NCI-H226 (cell line): ENCODE data around the gene ADGRB2.

Experiments used
- DNase-seq: peaks from one replicate; pipeline ENCODE4 v3.0.0-alpha.2; 2015

The ADGRB2 gene

DNA sequence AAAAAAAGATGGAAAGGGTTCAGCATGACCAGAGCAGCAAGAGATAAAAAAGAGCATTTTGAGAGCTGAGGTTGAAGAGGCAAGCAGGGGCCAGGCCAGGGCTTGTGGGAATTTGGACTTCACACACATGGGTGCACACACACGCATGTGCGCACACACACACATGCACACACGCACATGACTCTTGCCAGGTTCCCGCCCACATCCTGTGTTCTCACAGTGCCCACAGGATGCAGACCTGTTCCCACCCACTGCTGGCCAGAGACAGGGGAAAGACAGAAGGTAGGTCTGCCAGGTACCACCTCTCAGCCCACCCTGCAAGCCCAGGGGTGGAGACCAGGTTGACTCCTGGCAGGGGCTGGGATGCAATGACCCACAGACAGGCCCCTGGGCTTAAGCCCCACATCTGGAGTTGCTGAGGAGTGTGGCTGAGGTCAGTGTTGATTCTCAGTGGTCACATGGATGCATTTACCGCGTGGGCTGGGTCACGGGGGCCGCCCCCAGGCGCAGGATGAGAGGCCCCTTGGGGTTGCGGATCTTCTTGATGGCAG, 64.7 kb downstream of the ADGRB2 start:
- no peak for DNase-seq

DNA sequence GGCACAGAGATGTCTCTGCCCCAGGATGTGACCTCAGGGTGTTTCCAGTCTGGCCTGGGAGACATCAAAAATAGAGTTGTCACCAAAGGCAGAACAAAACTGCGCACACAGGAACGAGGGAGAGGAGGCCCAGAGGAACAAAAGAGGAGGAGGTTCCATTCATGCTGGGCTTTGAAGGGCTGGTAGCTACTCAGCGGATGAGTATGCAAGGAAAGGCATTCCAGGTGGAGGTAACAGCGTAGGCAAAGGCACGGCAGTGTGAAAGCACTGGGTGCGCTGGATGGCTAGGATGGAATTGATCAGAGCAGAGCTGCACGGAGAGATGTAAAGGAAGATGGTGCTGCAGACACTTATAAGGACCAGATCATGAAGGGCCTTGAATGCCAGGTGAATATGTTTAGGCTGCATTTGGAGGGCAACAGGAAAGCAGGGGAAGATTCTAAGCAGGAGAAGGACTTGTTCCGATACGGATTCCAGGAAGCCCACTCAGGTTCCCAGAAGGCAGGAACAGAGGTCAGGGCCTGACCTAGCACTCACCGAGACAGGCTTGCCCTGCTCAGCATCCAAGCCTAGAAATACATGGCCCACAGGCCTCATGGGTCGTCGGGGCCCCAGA, 66.7 kb downstream of the ADGRB2 start:
- DNase-seq, result no peak

DNA sequence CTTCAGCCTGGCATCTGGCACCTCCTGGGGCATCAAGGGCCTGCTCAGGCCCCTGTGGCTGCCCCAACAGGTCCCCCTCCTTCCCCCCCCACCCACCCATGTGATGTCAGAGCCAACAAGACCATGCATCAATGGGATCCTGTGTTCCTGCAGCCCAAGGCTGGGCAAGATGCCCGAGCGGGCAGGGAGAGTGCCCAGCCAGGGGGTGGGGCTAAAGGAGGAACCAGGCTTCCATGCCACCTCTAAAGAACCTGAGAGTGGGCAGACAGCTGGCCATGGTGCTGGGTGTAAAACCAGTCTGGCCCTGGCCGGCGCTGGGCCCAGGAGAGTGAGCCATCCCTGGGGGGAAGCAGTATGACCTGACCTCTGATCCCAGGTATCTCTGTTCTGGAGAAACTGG, 67.9 kb downstream of the ADGRB2 start:
- no peak for DNase-seq

DNA sequence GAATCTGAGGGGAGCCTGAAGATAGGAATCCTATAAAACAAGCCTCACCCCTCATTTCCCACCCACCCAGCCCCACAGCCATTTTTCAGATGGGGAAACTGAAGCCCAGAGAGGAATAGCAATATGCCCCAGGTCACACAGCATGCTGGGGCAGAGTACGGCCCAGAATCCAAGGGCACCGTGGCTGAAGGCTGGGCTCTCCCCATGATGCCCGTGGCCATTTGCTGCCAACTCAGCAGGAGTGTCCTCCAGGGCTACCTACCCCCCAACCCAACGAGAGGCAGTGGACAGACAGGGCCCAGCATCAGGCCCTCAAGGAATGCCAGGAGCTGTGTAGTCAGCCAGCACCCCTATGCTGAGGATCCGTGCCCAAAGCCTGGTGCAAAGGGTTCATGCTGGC, 68.8 kb downstream of the ADGRB2 start:
- no peak for DNase-seq

DNA sequence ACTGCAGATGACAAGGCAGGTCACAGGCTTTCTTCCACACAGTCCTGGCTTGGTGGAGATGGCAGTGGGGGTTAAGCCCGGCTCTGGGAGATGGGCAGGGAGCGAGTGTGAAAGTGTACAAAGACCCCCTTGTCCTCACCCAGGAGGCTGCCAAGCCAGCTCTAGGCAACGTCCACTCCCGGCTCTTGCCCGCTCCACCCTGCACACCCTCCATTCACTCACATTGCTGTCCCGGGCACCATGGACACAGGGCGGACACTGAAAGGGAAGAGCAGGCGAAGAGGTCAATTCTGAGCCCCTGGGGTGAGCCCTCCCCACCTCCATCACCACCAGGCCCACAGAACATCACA, 69.2 kb downstream of the ADGRB2 start:
- no peak for DNase-seq

DNA sequence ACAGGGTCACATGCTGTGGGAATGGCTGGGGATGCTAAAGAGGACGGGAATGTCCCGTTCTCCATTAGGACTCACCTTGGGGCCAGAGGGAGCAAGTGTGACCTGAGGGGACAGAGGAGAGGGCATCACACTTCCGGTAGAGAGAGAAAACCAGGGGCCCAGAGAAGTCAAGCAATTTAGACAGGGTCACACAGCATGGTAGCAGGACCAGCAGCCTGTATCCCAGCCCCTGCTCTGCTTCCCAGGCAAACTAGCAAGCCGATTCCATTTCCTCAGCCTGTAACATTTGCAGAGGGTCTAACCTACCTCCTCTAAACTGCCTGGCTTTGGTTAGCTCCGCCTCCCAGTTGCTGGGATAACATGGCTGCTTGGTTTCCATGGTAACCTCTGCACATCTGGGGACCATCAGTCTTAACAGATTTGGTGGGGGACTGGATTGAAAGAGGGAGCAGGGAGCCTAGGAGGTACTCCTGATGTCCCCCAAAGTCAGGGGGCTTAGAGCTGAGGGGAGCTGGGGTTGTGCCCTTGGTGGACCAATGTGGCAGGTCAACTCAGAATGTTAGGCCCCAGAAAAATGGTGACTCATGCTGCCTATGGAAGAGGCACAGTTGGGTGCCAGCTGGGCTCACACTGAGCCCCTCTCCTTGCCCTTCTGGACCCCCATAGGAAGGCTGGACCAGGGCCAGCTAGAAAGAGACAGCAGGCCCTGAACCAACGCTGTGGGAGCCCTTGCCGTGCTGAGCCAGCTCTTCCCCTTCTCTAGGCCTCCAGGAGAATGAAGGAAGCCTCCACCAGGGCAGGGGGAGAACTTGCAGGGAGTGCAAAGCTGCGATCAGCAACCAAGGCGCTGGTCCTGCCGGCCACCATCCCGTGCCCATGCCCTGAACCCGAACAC, 69.8 kb downstream of the ADGRB2 start:
- no peak for DNase-seq

DNA sequence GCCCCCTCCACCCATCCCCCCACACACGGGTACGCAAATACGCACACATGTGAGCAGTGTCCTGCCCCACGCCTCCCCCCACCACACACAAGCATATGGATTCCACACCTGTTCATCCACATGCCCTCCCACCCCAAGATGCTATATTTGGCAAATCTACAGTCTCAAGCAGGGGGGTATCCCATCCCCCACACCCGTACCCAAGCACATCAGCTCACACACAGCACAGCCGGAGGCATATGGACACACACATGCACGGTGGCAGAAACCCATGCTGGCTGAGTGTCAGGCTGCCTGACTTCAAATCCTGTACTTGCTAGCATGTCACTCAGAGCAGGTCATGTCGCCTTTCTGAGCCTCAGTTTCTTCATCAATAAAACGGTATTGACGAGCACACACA, 70.9 kb downstream of the ADGRB2 start:
- DNase-seq, result no peak

DNA sequence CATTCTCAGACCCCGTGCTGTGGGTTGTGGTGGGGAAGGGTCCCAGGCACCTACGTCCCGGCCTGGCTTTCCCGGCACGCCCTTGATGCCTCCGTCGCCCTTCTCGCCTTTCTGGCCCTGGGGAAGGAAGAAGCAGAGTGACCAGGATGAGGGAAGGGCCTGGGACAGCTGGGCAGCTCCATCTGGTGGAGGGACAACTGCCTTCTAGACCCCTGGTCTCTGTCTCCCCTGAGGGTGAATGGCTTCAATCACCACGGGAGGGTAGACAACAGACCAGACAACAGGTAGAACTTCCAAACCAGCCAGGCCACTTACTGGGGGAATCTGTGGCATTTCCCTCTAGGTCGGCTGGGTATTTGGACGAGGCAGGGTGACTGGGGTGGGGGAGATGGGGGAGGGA, 72.2 kb downstream of the ADGRB2 start:
- DNase-seq, result no peak

DNA sequence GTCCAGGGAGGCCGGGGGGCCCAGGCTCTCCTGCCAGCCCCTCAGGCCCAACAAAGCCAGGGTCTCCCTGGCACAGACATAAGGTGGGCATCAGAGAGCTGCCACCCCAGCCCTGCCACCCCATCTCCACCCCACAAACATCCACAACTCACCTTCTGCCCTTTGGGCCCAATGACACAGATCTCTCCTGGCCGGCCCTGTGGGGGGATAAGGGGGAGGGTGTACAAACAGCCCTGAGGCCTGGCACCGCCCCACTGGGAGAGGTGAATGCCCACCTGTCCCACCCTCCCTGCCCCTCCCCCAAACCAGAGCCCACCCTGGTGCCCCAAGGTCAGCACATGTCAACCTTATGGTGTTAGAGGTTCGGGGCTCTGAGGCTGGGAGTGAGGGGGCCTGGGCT, 72.7 kb downstream of the ADGRB2 start:
- no peak for DNase-seq

DNA sequence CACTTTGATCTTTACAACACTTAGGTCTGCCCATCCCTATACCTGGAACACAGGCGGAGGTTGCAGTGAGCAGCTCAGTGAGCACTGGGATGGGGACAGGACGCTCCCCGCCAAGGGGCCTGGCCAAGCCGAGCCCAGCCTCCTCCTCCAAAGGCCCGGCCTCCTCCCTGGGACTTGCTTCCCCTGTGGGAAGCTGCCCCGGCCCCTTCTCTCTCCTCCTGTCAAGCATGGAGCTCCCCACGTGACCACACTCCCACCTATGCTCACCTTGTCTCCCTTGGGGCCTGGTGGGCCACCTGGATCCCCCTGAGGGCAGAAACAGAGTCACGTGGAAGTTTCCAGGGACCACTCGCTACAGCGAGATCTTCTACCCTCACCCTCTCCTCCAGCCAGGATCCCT, 73.2 kb downstream of the ADGRB2 start:
- DNase-seq, result no peak

DNA sequence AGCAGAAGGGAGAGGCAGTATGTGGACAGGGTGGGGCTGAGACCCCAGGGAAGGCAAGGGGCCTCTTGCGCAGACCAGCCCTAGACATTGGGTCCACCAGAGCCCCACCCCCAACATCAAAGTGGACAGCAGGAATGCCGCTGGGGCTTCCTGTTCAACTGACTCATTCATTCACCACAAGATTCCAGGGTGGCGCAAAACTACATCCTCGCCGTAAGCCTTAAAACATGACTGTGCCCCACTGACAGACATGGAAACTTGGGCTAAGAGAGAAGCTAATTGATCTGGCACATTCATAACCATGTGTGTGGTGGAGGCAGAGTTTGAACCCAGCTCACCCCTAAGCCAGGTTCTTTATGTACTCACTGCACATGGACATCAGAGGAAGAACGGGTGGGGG, 74.3 kb downstream of the ADGRB2 start:
- DNase-seq, result peak; percentile 93

DNA sequence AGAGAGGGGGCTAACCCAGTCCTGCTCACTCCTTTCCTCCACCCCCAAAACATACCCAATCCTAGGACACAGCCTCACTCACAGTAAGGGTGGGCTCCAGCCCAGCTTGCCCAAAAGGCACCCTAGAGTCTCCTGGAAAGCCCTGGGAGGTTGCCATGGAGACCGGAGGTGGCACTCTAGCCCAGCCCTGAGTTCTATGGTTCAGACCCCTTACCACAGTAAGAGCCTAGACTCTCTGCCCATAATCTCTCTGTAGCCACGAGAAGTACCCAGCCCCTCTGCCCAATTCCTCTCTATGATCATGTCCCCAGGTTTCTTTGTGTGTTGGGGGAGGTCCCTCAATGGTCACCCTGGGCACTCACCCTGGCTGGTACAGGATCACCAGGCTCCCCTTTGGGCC, 74.8 kb downstream of the ADGRB2 start:
- no peak for DNase-seq

DNA sequence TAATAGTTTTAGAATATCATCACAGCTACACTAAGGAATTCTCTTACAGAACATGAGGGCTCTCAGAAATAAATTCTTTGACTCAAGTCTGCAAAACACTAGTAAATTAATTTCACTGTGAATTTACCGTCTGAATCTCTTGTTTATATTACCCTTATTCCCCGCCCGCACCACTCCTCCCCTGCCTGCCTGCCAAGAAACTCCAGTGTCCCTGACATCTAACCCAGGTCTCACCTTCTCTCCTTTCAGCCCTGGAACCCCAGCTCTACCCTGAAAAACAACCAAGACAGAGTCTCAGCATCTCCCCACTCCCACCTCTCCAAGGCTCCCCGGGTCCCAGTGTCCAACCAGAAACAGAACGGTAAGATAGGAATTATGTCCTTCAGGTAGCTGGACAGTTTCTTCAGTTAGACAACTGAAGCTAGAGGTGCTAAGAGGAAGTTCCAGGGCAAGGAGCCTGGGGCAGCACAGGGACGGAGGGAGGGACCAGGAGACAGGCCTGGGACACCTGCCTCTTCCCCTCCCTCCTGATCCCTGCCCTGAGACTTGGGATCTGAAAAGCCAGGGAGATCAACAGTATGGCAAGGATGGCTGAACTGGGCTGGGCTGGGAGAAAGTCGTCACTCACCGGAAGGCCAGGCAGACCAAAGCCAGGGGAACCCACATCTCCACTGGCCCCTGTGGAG, 75.8 kb downstream of the ADGRB2 start:
- DNase-seq, result no peak

DNA sequence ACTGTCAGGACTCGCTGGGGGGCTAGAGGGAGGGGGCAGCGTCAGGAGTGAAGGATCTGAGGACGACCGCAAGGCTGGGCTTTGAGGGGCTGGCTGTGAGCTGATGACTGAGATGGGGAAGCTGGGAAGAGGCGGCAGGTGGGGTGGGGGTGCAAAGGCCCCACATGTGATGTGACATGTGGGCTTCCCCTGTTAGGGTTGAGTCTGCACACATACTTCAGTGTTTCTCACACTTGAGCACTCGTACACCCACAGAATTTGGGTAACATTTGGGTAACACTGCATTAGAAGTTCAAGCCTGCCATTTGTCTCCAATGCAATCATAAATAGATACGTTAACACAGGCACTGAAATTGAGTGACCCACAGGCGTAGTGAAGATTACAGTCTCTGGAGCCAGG, 76.5 kb downstream of the ADGRB2 start:
- DNase-seq, result no peak

DNA sequence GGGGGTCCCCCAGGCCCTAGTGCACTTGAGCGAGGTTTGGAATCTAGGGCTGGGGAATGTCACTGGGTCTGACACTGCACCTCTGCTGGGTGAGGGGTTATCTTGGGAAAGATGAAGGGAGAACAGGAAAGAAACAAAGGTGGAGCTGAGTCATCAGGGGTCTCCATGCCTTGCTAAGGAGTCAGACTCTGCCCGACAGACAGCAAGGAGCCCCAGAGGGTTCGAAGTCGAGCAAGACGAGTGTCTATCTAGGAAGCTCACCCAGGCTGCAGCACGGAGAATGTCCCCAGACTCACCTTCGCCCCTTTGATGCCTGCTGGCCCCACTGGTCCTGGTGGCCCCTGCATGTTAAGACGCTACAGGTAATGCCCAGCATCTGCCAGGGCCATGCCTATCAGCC, 78.3 kb downstream of the ADGRB2 start:
- DNase-seq, result no peak

DNA sequence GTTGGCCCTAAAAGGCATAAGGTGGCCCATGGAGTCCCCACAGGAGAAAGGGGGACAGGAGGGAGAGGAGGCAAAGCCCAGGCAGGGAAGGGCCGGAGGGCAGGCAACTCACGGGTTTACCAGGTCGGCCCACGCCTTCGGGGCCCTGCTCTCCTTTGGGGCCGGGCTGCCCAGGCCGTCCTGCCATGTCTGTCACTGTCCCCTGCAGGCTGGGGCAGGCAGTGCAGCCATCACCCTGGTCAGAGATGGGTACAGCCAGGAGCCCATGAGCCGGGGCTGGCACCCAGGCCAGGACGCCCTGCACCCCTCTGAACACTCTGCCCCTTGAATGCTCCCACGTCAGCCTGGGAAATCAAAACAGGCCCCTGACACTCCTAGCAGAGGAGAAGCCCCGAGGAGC, 80.1 kb downstream of the ADGRB2 start:
- DNase-seq, result no peak

DNA sequence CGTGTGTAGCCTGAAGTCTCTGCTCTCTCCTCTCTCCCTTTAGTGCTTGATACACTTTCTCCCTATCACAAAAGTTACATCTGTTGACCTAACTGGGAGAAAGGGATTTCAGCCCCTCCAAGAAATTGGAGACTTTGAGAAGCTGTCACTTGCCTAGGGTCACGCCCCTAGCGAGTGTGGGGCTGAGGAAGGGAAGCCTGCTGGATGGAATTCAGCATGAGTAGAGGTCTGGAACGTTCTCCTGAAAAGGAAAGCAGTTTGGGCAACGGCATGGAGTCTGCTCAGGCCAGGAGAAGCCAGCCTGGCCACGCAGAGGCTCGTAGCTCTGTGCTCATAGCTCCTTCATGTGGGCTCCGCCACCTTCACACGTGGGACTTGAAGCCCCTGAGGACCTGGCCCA, 82.7 kb downstream of the ADGRB2 start:
- no peak for DNase-seq

DNA sequence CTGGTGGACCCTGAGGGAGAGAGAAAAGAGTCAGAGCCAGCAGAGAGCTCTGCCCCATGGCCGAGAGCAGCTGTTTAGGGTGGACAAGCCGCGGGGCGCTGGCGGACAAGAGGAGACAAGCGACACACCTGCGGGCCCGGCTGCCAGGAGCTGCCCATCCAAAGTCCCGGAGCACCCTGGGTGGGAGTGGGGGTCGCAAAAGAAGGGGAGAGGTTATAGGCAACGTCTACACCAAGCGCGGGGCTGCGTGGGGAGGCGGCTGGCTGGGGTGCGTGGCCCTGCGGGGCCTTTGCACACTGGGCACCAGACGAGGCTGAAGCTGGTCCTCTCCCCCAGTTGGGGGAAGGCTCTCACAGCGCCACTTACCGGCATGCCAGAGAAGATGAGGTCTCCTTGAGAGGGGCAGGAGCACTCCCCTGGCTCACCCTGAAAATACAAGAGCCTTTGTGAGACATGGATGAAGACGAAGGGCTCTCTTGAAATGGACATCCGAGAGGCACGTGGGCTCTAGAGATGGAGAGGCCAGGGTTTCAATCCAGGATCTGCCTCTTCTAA, 84.4 kb downstream of the ADGRB2 start:
- DNase-seq, result no peak

DNA sequence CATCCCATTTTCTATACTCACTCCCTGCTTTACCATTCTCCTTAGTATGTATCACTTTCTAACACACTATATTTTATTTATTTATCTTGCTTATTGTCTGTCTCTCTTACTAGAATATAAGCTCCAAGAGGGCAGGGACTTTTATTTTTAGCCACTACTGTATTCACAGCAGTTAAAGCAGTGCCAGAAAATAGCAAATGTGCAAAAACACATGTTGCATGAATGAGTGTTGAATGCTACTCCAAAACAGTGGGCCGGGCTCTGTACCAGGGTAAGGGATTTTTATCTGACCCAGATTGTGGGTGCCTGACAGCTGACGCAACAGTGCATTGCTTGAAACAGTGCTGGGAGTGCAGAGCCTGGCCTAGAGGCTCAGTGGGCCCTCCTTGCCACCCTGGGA, 85.0 kb downstream of the ADGRB2 start:
- no peak for DNase-seq

DNA sequence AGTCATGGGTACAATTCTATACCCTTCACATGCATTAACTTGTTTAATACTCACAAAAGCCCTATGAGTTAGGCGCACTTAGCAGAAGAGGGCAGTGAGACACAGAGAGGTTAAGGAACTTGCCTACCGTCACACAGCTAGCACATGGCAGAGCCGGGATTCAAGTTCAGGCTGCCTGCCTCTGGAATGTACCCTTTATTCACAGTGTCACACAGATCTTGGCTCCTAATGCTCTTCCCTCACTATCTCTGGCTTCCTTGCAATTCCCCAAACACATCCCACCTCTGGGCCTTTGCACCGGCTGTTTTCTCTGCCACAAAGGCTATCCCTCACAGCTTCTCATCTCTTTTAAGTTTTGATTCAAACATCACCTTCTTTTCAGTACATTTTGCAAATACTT, 85.5 kb downstream of the ADGRB2 start:
- no peak for DNase-seq

DNA sequence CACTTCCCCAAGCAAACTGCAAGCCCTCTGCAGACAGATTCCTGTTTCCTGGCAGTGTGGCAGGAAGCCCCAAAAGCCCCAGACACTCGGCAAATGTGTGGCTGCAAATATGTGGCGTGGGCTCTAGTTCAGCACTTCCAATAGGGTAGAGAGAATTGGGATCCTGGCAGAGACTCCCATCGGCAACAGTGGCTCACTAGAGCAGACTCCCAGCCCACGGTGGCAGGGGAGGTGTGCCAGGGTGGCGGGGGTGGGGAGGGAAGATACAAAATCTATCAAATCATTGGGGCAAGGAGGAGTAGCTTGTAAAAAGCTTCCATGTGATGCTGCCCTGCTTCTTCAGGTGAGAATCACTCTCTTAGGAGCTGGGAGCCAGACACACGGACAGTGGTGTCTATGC, 86.2 kb downstream of the ADGRB2 start:
- DNase-seq, result no peak

DNA sequence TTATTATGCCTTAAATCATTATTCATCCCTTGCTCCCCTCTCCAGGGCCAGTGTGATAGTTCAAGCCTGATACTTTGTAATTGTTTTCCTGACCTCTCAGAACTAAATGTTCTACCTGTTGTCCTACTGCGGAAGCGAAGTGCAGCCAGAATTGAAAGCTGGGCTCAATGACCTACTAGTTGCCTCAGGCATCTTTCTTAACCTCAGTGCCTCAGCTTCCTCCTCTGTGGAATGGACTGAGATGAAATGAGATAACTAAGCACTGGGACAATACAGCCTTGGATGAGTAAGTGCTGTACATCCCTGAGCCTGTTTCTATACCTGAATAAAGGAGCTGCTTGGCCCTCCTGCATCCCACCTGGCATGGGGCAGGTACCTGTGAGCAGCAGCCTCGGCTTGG, 86.7 kb downstream of the ADGRB2 start:
- DNase-seq, result no peak
